ENCODE results near the gene NOL4L. TPM values are rescaled to one million over a fixed set of nuclear protein-coding genes. Genes with fewer than 3 reads are reported as not detected.

Gene NOL4L
- total RNA-seq, 1 experiment from 2014 or later = 1.4 TPM

DNA sequence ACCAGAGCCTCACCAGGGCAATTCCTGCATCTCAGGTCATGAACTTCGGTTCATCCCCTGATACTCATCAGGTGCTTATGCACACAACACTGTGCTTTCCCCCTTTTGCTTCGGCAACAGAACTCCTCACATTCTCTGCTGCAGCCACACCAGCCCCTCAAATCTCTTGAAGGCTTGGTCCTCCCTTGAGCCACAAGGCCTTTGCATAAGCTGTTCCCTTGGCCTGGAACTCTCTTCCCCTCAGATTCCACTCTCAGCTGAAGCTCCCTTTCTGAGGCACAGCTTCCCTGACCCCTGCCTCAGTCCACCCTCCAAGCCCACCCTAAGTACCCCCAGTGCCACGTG lies 76.4 kb downstream of the NOL4L start:
- Histone ChIP-seq H3K4me1 (ENCODE audit: insufficient read depth, low read length, poor library complexity, severe bottlenecking) (no peaks in the 10 kb centered on the region), H3K27ac (ENCODE audit: low read depth, low read length, poor library complexity, severe bottlenecking) (no peak overlapping the region), H3K4me3 (ENCODE audit: low read depth, low read length, poor library complexity, severe bottlenecking) (no peak overlapping the region), H3K27me3 (replicated peaks; ENCODE audit: insufficient read depth, low read depth, low read length, poor library complexity) (no peaks in the 10 kb centered on the region), H3K9me3 (ENCODE audit: low read depth, low read length, poor library complexity, severe bottlenecking) (no peaks in the 10 kb centered on the region), H3K36me3 (ENCODE audit: insufficient read depth, low read length, poor library complexity, severe bottlenecking) (no peaks in the 10 kb centered on the region)
- DNase-seq (ENCODE audit: low spot score) = no peak
- ChIA-PET POLR2A (ENCODE audit: low non-redundant PET) (no interaction called here), CTCF (no interaction called here)
- no peak for TF ChIP-seq EZH2 (IDR thresholded peaks at IDR 0.05; ENCODE audit: borderline replicate concordance, low read depth, low read length, poor library complexity, severe bottlenecking)
- TF ChIP-seq, protein P1, sequence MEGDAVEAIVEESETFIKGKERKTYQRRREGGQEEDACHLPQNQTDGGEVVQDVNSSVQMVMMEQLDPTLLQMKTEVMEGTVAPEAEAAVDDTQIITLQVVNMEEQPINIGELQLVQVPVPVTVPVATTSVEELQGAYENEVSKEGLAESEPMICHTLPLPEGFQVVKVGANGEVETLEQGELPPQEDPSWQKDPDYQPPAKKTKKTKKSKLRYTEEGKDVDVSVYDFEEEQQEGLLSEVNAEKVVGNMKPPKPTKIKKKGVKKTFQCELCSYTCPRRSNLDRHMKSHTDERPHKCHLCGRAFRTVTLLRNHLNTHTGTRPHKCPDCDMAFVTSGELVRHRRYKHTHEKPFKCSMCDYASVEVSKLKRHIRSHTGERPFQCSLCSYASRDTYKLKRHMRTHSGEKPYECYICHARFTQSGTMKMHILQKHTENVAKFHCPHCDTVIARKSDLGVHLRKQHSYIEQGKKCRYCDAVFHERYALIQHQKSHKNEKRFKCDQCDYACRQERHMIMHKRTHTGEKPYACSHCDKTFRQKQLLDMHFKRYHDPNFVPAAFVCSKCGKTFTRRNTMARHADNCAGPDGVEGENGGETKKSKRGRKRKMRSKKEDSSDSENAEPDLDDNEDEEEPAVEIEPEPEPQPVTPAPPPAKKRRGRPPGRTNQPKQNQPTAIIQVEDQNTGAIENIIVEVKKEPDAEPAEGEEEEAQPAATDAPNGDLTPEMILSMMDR (conservative IDR thresholded peaks at IDR 0.05; ENCODE audit: low read depth, low read length) = no peak
- intact Hi-C loops (cut with micrococcal nuclease; ENCODE audit: unreplicated experiment) = no loop called here
- BruUV-seq (replicated peaks) = no TSS peak

- CTCF ChIA-PET = no interaction called here
- no peak overlapping the region for H3K27ac ChIP-seq (ENCODE audit: low read depth, low read length, poor library complexity, severe bottlenecking)
- H3K27me3 ChIP-seq (replicated peaks; ENCODE audit: insufficient read depth, low read depth, low read length, poor library complexity) = no peaks in the 10 kb centered on the region
- no peaks in the 10 kb centered on the region for H3K36me3 ChIP-seq (ENCODE audit: insufficient read depth, low read length, poor library complexity, severe bottlenecking)
- TF ChIP-seq, protein P1 (conservative IDR thresholded peaks at IDR 0.05; ENCODE audit: low read depth, low read length) = no peak
- no peaks in the 10 kb centered on the region for H3K4me1 ChIP-seq (ENCODE audit: insufficient read depth, low read length, poor library complexity, severe bottlenecking)
- H3K4me3 ChIP-seq (ENCODE audit: low read depth, low read length, poor library complexity, severe bottlenecking) = no peak overlapping the region
- intact Hi-C loops (cut with micrococcal nuclease; ENCODE audit: unreplicated experiment) = no loop called here
- no peaks in the 10 kb centered on the region for H3K9me3 ChIP-seq (ENCODE audit: low read depth, low read length, poor library complexity, severe bottlenecking)
- BruUV-seq (replicated peaks) = no TSS peak
- DNase-seq (ENCODE audit: low spot score) = no peak
- POLR2A ChIA-PET (ENCODE audit: low non-redundant PET) = no interaction called here
These were observed 76.9 kb downstream of the NOL4L start for GRCh38 chr20:32507998-32508774.

DNA sequence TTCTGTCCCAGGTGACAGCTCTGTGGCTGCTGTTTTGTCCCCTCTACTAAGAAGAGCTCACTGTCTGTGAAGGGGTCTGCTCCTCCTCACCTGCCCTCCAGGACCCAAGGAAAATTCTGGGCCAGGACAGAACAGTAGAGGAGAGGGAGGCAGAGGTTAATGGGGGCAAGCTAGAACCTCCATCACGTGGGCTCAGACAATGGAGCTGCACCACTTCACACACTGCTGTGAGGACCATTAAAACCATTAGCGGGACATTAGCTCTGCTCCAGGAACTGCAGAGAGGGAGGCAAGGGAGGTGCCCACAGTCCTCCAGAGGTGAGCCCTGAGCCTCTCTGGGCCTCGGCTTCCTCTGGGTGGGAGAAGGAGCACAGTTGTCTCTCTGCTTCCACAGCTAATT lies 78.4 kb downstream of the NOL4L start:
- Histone ChIP-seq H3K4me3 (ENCODE audit: low read depth, low read length, poor library complexity, severe bottlenecking) (no peak overlapping the region), H3K27me3 (replicated peaks; ENCODE audit: insufficient read depth, low read depth, low read length, poor library complexity) (no peaks in the 10 kb centered on the region), H3K36me3 (ENCODE audit: insufficient read depth, low read length, poor library complexity, severe bottlenecking) (no peaks in the 10 kb centered on the region), H3K27ac (ENCODE audit: low read depth, low read length, poor library complexity, severe bottlenecking) (no peak overlapping the region), H3K9me3 (ENCODE audit: low read depth, low read length, poor library complexity, severe bottlenecking) (no peaks in the 10 kb centered on the region), H3K4me1 (ENCODE audit: insufficient read depth, low read length, poor library complexity, severe bottlenecking) (no peaks in the 10 kb centered on the region)
- CTCF ChIA-PET = no interaction called here
- no TSS peak for BruUV-seq (replicated peaks)
- intact Hi-C loops (cut with micrococcal nuclease; ENCODE audit: unreplicated experiment) = no loop called here
- POLR2A ChIA-PET (ENCODE audit: low non-redundant PET) = no interaction called here
- DNase-seq (ENCODE audit: low spot score) = no peak
- TF ChIP-seq, protein P1 (conservative IDR thresholded peaks at IDR 0.05; ENCODE audit: low read depth, low read length) = no peak
- no peak for TF ChIP-seq EZH2 (IDR thresholded peaks at IDR 0.05; ENCODE audit: borderline replicate concordance, low read depth, low read length, poor library complexity, severe bottlenecking)

Data from A673 (cell line).